Caco-2 (cell line): ENCODE data around the gene SPRR2F. TPM values are rescaled to one million over a fixed set of nuclear protein-coding genes. Genes with fewer than 3 reads are reported as not detected.
"Not testable (repeated sequence)": the region's sequence is repeated elsewhere in the genome, so short reads cannot be mapped to it uniquely, and the experiment has no call there.

ENCODE experiments used
- BruUV-seq: library from RNA; stranded (reverse); fragments of 400-500 nt; replicated peaks from 2 replicates; lab custom pipeline; 2021; lab: Mats Ljungman, UMichigan
- CTCF ChIA-PET: fragments of 300-600 bp; sonication (Branson Sonifier 250); formaldehyde crosslinking; loops from one replicate; lab custom pipeline; 2022; ENCODE audit warnings: antibody characterized with exemption; lab: Charles Lee
- POLR2A ChIA-PET: fragments of 300-600 bp; sonication (Branson Sonifier 250); formaldehyde crosslinking; loops from one replicate; lab custom pipeline; 2022; ENCODE audit warnings: antibody characterized with exemption; lab: Charles Lee
- DNase-seq, 2 experiments: peaks; one replicate each; pipeline versions ENCODE4 v3.0.0 to v3.0.0-alpha.2; 2020 to 2022
- H3K27me3 ChIP-seq: replicated peaks from 2 replicates; pipeline ENCODE4 v1.6.0; 2011; ENCODE audit warnings: low read length; ENCODE audit not compliant: control insufficient read depth, insufficient read depth
- H3K36me3 ChIP-seq: 2 replicates; pipeline ENCODE4 v1.5.1; 2011; ENCODE audit warnings: low read length; ENCODE audit not compliant: control insufficient read depth, insufficient read depth
- H3K4me1 ChIP-seq: fragments of 250-450 bp; sonication (Bioruptor Pico); 2 replicates; pipeline ENCODE4 v1.5.1; 2020; ENCODE audit warnings: mild to moderate bottlenecking
- H3K4me3 ChIP-seq: 2 replicates; pipeline ENCODE4 v1.5.1; 2011; ENCODE audit warnings: low read depth, mild to moderate bottlenecking, control low read depth, low read length
- H3K9me3 ChIP-seq: fragments of 250-450 bp; sonication (Bioruptor Pico); 2 replicates; pipeline ENCODE4 v1.5.1; 2020; ENCODE audit warnings: mild to moderate bottlenecking, moderate library complexity
- H3K27ac Mint-ChIP-seq: one replicate; pipeline ENCODE4 v1.8.0; 2022; ENCODE audit warnings: mixed read lengths; ENCODE audit not compliant: unreplicated experiment
- H3K27me3 Mint-ChIP-seq: one replicate; pipeline ENCODE4 v1.8.0; 2022; ENCODE audit warnings: mixed read lengths; ENCODE audit not compliant: insufficient read depth, unreplicated experiment
- H3K36me3 Mint-ChIP-seq: one replicate; pipeline ENCODE4 v1.8.0; 2022; ENCODE audit warnings: mild to moderate bottlenecking, mixed read lengths; ENCODE audit not compliant: insufficient read depth, unreplicated experiment
- H3K4me1 Mint-ChIP-seq: one replicate; pipeline ENCODE4 v1.8.0; 2022; ENCODE audit warnings: low read depth, mixed read lengths; ENCODE audit not compliant: unreplicated experiment
- H3K4me3 Mint-ChIP-seq: one replicate; pipeline ENCODE4 v1.8.0; 2022; ENCODE audit warnings: mild to moderate bottlenecking, moderate library complexity, mixed read lengths; ENCODE audit not compliant: unreplicated experiment
- H3K9me3 Mint-ChIP-seq: one replicate; pipeline ENCODE4 v1.8.0; 2022; ENCODE audit warnings: mixed read lengths; ENCODE audit not compliant: unreplicated experiment
- intact Hi-C: fragments of 100-400 bp; cut with micrococcal nuclease; formaldehyde crosslinking; loops from one replicate; pipeline ENCODE4 v1.10.0; 2022; ENCODE audit not compliant: unreplicated experiment
- total RNA-seq: library from RNA; stranded (reverse); gene quantifications from 2 replicates; pipeline ENCODE4 v1.2.3, GENCODE V29; 2022
- TF ChIP-seq, protein P1 (sequence below), 2 experiments: fragments of 200-600 bp in 1 of 2; IDR thresholded peaks; 1 replicate in 1 of 2; 2 replicates in 1 of 2; pipeline versions ENCODE4 v1.5.1 to v1.8.0; 2011 to 2022; ENCODE audit warnings: antibody characterized with exemption in 1 of 2, control low read depth in 1 of 2, inconsistent platforms in 1 of 2, low read depth in 1 of 2, low read length in 1 of 2, mild to moderate bottlenecking in 1 of 2, moderate library complexity in 1 of 2; ENCODE audit not compliant: insufficient read depth in 1 of 2, severe bottlenecking in 1 of 2, unreplicated experiment in 1 of 2

Gene SPRR2F
- total RNA-seq, 1 experiment from 2014 or later = not detected

DNA sequence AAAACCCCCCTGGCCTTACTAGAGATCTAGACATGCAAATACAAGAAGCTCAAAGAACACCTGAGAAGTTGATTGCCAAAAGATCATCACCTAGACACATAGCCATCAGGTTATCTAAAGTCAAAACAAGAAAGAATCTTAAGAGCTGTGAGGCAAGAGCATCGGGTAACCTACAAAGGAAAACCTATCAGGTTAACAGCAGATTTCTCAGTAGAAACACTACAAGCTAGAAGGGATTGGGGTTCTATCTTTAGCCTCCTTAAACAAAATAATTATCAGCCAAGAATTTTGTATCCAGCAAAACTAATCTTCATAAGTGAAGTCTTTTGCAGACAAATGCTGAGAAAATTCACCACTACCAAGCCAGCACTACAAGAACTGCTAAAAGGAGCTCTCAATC is 12.2 kb upstream of the SPRR2F start:
- ChIA-PET POLR2A (no interaction called here), CTCF (no interaction called here)
- TF ChIP-seq, protein P1, sequence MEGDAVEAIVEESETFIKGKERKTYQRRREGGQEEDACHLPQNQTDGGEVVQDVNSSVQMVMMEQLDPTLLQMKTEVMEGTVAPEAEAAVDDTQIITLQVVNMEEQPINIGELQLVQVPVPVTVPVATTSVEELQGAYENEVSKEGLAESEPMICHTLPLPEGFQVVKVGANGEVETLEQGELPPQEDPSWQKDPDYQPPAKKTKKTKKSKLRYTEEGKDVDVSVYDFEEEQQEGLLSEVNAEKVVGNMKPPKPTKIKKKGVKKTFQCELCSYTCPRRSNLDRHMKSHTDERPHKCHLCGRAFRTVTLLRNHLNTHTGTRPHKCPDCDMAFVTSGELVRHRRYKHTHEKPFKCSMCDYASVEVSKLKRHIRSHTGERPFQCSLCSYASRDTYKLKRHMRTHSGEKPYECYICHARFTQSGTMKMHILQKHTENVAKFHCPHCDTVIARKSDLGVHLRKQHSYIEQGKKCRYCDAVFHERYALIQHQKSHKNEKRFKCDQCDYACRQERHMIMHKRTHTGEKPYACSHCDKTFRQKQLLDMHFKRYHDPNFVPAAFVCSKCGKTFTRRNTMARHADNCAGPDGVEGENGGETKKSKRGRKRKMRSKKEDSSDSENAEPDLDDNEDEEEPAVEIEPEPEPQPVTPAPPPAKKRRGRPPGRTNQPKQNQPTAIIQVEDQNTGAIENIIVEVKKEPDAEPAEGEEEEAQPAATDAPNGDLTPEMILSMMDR (IDR thresholded peaks at IDR 0.05; ENCODE audit: insufficient read depth in 1 of 2, low read depth in 1 of 2, low read length in 1 of 2, severe bottlenecking in 1 of 2, unreplicated experiment in 1 of 2) = no peak
- no TSS peak for BruUV-seq
- Mint-ChIP-seq H3K27me3 (peaks cover 8% of the 10 kb centered on the region), H3K9me3 (peaks cover 12% of the 10 kb centered on the region), H3K4me3 (no peak overlapping the region), H3K4me1 (no peaks in the 10 kb centered on the region), H3K36me3 (no peaks in the 10 kb centered on the region), H3K27ac (no peak overlapping the region)
- no peaks in the 10 kb centered on the region for H3K36me3 ChIP-seq
- H3K4me3 ChIP-seq = no peak overlapping the region
- no peaks in the 10 kb centered on the region for H3K27me3 ChIP-seq
- 0 out of 2 replicates have a peak, but pooled peaks cover 3% of the 10 kb centered on the region for H3K9me3 ChIP-seq
- no peaks in the 10 kb centered on the region for H3K4me1 ChIP-seq
- no peak for DNase-seq
- intact Hi-C loops = no loop called here

DNA sequence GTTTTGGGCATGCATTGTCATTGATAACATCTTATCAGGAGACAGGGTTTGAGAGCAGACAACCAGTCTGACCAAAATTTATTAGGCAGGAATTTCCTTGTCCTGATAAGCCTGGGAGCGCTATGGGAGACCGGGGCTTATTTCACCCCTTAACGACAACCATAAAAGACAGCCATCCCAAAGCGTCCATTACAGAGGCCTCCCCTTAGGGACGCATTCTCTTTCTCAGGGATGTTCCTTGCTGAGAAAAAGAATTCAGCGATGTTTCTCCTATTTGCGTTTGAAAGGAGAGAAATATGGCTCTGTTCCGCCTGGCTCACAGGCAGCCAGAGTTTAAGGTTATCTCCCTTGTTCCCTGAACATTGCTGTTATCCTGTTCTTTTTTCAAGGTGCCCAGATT is 10.5 kb upstream of the SPRR2F start:
- POLR2A ChIA-PET, H3K27me3 ChIP-seq, H3K4me1 Mint-ChIP-seq, BruUV-seq, DNase-seq, H3K27ac Mint-ChIP-seq, H3K4me3 ChIP-seq, H3K36me3 ChIP-seq, CTCF ChIA-PET, H3K36me3 Mint-ChIP-seq, H3K4me3 Mint-ChIP-seq, H3K4me1 ChIP-seq, H3K9me3 ChIP-seq, intact Hi-C loops: not testable (repeated sequence)
- peaks cover 12% of the 10 kb centered on the region for H3K9me3 Mint-ChIP-seq
- peaks cover 13% of the 10 kb centered on the region for H3K27me3 Mint-ChIP-seq

DNA sequence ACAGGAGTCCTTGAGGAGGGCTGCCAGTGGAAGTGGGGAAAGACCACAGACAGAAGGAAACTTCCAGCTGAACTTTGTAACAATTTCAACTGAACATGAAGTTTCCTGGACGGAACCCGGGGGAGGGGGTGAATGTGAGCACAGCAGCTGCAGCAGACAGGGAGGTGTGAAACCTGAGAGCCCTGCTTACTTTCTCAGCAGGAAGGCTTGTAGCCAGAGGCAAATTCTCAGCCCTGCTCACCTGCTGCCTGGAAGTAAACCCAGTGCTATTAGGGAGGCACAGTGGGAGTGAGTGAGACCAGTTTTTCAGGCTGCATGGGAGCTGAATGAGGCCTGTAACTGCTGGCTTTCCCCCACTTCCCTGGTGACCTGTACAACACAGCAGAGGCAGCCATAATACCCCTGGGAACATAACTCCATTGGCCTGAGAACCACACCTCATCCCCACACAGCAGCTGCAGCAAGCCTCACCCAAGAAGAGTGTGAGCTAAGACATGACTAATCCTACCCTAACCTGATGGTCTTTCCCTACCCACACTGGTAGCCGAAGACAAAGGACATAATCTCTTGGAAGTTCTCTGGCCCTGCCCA is 9.6 kb upstream of the SPRR2F start:
- no peak overlapping the region for H3K4me3 ChIP-seq
- no peaks in the 10 kb centered on the region for H3K4me1 Mint-ChIP-seq
- TF ChIP-seq, protein P1 (IDR thresholded peaks at IDR 0.05; ENCODE audit: insufficient read depth in 1 of 2, low read depth in 1 of 2, low read length in 1 of 2, severe bottlenecking in 1 of 2, unreplicated experiment in 1 of 2) = no peak
- no peaks in the 10 kb centered on the region for H3K36me3 ChIP-seq
- DNase-seq = peak; percentile 20 to 68
- ChIA-PET POLR2A (no interaction called here), CTCF (no interaction called here)
- no peak overlapping the region for H3K4me3 Mint-ChIP-seq
- no peaks in the 10 kb centered on the region for H3K9me3 ChIP-seq
- intact Hi-C loops = no loop called here
- no peaks in the 10 kb centered on the region for H3K27me3 ChIP-seq
- peaks cover 18% of the 10 kb centered on the region for H3K27me3 Mint-ChIP-seq
- H3K36me3 Mint-ChIP-seq = no peaks in the 10 kb centered on the region
- no peaks in the 10 kb centered on the region for H3K4me1 ChIP-seq
- H3K27ac Mint-ChIP-seq = no peak overlapping the region
- BruUV-seq = no TSS peak
- peaks cover 12% of the 10 kb centered on the region for H3K9me3 Mint-ChIP-seq
